Measurements from ENCODE around the gene AK2. TPM values are rescaled to one million over a fixed set of nuclear protein-coding genes. Genes with fewer than 3 reads are reported as not detected.
"Not testable (repeated sequence)": the region's sequence is repeated elsewhere in the genome, so short reads cannot be mapped to it uniquely, and the experiment has no call there.

AK2 gene
- total and polyA plus RNA-seq, 4 donors, result 34.2 to 181 (median 115) TPM

DNA sequence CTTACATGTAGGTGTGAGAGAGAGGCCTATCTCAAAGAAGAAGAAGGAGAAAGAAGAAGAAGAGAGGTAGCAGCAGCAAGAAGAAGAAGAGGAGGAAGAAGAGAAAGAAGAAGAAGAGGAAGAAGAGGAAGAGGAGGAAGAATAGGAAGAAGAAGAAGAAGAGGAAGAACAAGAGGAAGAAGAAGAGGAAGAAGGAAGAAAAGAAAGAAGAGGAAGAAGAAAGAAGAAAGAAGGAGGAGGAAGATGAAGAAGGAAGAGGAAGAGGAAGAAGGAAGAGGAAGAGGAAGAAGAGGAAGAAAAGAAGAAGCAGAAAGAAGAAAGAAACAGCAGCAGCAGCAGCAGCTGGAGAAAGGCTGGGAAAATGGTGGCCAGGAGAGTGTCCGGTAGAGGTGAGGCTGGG is 33.9 kb upstream of the AK2 start:
- TF ChIP-seq EGR1 (IDR thresholded peaks at IDR 0.05; ENCODE audit: low read depth in 2 of 2) (no peak), JUND (IDR thresholded peaks at IDR 0.05) (no peak), RAD21 (IDR thresholded peaks at IDR 0.05) (no peak), FOXA1 (IDR thresholded peaks at IDR 0.05) (no peak)
- H3K4me1 ChIP-seq (ENCODE audit: control insufficient read depth in 4 of 4, insufficient read depth in 4 of 4, low read length in 3 of 4), result no peaks in the 10 kb centered on the region
- H3K9ac ChIP-seq (ENCODE audit: low read depth in 1 of 2, low read length in 2 of 2), result no peak overlapping the region
- H3K36me3 ChIP-seq (ENCODE audit: control insufficient read depth in 4 of 4, insufficient read depth in 3 of 4, low read depth in 1 of 4, low read length in 3 of 4), result no peaks in the 10 kb centered on the region
- peaks cover 0 to 6% (median 0%) of the 10 kb centered on the region in 4 donors for H3K9me3 ChIP-seq (ENCODE audit: control insufficient read depth in 4 of 4, low read length in 3 of 4)
- no peak for DNase-seq (ENCODE audit: low spot score)
- 92% methylated on average over 1 of the region's 1 CpG for WGBS
- H3K27me3 ChIP-seq (ENCODE audit: control insufficient read depth in 4 of 4, insufficient read depth in 4 of 4, low read length in 3 of 4), result no peaks in the 10 kb centered on the region
- H3K4me3 ChIP-seq (ENCODE audit: low read depth in 1 of 3, low read length in 3 of 3), result no peak overlapping the region
- no peak overlapping the region for H3K27ac ChIP-seq (ENCODE audit: low read depth in 1 of 2, low read length in 2 of 2)

DNA sequence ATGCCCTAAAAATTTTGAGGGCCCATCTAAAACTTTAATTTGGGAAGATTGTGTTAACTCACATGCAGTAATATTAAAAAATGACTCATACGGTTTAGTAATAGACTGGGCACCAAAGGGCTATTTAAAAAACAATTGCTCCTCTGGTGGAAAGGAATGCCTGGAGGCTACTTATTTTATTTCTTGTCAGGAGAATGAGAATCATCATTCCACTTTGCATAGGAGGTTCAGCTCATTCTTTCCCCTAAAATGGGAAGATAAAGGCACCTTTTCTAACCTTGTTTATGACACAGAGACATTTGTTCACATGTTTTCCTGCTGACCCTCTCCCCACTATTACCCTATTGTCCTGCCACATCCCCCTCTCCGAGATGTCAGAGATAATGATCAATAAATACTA is 31.4 kb upstream of the AK2 start:
- WGBS, result 47% methylated on average over 2 of the region's 2 CpGs
- peaks cover 8 to 22% (median 9%) of the 10 kb centered on the region in 4 donors for H3K9me3 ChIP-seq (ENCODE audit: control insufficient read depth in 4 of 4, low read length in 3 of 4)
- not testable (repeated sequence) for H3K4me1 ChIP-seq (ENCODE audit: control insufficient read depth in 4 of 4, insufficient read depth in 4 of 4, low read length in 3 of 4); H3K36me3 ChIP-seq (ENCODE audit: control insufficient read depth in 4 of 4, insufficient read depth in 3 of 4, low read depth in 1 of 4, low read length in 3 of 4); DNase-seq (ENCODE audit: low spot score); H3K27me3 ChIP-seq (ENCODE audit: control insufficient read depth in 4 of 4, insufficient read depth in 4 of 4, low read length in 3 of 4); H3K4me3 ChIP-seq (ENCODE audit: low read depth in 1 of 3, low read length in 3 of 3); H3K9ac ChIP-seq (ENCODE audit: low read depth in 1 of 2, low read length in 2 of 2); H3K27ac ChIP-seq (ENCODE audit: low read depth in 1 of 2, low read length in 2 of 2)

DNA sequence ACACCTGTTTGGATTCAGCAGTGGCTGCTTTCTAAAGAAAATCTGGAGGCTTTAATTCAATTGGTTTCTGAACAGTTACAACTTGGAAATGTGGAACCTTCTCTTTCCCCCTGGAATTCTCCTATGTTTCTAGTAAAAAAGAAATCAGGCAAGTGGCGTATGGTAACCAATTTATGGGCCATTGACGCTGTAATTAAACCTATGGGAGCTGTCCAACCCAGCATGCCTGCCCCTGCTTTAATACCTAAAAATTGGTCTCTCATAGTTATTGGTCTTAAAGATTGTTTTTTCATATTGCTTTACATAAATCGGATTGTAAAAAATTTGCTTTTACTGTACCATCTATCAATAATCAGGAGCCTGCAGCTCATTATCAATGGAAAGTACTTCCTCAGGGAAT is 29.8 kb upstream of the AK2 start:
- not testable (repeated sequence) for H3K27ac ChIP-seq (ENCODE audit: low read depth in 1 of 2, low read length in 2 of 2); H3K4me1 ChIP-seq (ENCODE audit: control insufficient read depth in 4 of 4, insufficient read depth in 4 of 4, low read length in 3 of 4); H3K4me3 ChIP-seq (ENCODE audit: low read depth in 1 of 3, low read length in 3 of 3); H3K9ac ChIP-seq (ENCODE audit: low read depth in 1 of 2, low read length in 2 of 2); H3K36me3 ChIP-seq (ENCODE audit: control insufficient read depth in 4 of 4, insufficient read depth in 3 of 4, low read depth in 1 of 4, low read length in 3 of 4); DNase-seq (ENCODE audit: low spot score); H3K27me3 ChIP-seq (ENCODE audit: control insufficient read depth in 4 of 4, insufficient read depth in 4 of 4, low read length in 3 of 4)
- peaks cover 8 to 23% (median 9%) of the 10 kb centered on the region in 4 donors for H3K9me3 ChIP-seq (ENCODE audit: control insufficient read depth in 4 of 4, low read length in 3 of 4)
- WGBS, result 94% methylated on average over 3 of the region's 3 CpGs

DNA sequence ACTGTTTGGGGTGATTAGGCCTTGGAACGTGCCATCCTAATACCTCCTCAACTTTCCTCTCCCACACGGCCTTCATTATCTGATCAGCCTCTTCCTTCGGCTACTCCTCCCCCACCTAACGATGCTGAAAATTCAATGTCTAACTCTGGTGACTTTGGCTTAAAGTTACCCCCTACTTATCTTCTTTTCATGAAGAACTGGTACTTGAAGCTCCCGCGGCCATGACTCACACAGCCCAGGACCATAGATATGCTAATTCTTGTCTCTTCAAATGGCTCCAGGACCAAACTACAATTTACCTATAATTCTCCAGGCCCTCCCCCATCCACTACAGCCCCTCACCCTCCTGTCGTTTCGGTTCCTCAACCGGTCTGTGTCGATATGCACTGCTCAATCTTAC is 28.6 kb upstream of the AK2 start:
- TF ChIP-seq ZBTB33 (IDR thresholded peaks at IDR 0.05) (no peak), TAF1 (conservative IDR thresholded peaks at IDR 0.05) (no peak), ATF3 (IDR thresholded peaks at IDR 0.05) (no peak), MAX (IDR thresholded peaks at IDR 0.05) (no peak), EGR1 (IDR thresholded peaks at IDR 0.05; ENCODE audit: low read depth in 2 of 2) (no peak), HNF4A (conservative IDR thresholded peaks at IDR 0.05) (no peak), YY1 (IDR thresholded peaks at IDR 0.05) (no peak), FOXA2 (IDR thresholded peaks at IDR 0.05) (no peak)
- TF ChIP-seq, protein P1, sequence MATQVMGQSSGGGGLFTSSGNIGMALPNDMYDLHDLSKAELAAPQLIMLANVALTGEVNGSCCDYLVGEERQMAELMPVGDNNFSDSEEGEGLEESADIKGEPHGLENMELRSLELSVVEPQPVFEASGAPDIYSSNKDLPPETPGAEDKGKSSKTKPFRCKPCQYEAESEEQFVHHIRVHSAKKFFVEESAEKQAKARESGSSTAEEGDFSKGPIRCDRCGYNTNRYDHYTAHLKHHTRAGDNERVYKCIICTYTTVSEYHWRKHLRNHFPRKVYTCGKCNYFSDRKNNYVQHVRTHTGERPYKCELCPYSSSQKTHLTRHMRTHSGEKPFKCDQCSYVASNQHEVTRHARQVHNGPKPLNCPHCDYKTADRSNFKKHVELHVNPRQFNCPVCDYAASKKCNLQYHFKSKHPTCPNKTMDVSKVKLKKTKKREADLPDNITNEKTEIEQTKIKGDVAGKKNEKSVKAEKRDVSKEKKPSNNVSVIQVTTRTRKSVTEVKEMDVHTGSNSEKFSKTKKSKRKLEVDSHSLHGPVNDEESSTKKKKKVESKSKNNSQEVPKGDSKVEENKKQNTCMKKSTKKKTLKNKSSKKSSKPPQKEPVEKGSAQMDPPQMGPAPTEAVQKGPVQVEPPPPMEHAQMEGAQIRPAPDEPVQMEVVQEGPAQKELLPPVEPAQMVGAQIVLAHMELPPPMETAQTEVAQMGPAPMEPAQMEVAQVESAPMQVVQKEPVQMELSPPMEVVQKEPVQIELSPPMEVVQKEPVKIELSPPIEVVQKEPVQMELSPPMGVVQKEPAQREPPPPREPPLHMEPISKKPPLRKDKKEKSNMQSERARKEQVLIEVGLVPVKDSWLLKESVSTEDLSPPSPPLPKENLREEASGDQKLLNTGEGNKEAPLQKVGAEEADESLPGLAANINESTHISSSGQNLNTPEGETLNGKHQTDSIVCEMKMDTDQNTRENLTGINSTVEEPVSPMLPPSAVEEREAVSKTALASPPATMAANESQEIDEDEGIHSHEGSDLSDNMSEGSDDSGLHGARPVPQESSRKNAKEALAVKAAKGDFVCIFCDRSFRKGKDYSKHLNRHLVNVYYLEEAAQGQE (IDR thresholded peaks at IDR 0.05), result no peak
- H3K27me3 ChIP-seq (ENCODE audit: control insufficient read depth in 4 of 4, insufficient read depth in 4 of 4, low read length in 3 of 4), result no peaks in the 10 kb centered on the region
- H3K4me1 ChIP-seq (ENCODE audit: control insufficient read depth in 4 of 4, insufficient read depth in 4 of 4, low read length in 3 of 4), result no peaks in the 10 kb centered on the region
- H3K9ac ChIP-seq (ENCODE audit: low read depth in 1 of 2, low read length in 2 of 2), result no peak overlapping the region
- no peaks in the 10 kb centered on the region for H3K36me3 ChIP-seq (ENCODE audit: control insufficient read depth in 4 of 4, insufficient read depth in 3 of 4, low read depth in 1 of 4, low read length in 3 of 4)
- peaks cover 8 to 23% (median 9%) of the 10 kb centered on the region in 4 donors for H3K9me3 ChIP-seq (ENCODE audit: control insufficient read depth in 4 of 4, low read length in 3 of 4)
- no peak overlapping the region for H3K27ac ChIP-seq (ENCODE audit: low read depth in 1 of 2, low read length in 2 of 2)
- WGBS, result 89% methylated on average over 10 of the region's 10 CpGs
- no peak for DNase-seq (ENCODE audit: low spot score)
- no peak overlapping the region for H3K4me3 ChIP-seq (ENCODE audit: low read depth in 1 of 3, low read length in 3 of 3)

DNA sequence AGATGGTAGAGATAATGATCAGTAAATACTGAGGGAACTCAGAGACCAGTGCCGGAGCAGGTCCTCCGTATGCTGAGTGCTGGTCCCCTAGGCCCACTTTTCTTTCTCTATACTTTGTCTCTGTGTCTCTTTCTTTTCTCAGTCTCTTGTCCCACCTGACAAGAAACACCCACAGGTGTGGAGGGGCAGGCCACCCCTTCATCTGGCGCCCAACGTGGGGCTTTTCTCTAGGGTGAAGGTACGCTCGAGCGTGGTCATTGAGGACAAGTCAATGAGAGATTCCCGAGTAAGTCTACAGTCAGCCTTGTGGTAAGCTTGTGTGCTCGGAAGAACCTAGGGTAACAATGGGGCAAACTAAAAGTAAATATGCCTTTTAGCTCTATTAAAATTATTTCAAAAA is 27.6 kb upstream of the AK2 start:
- not testable (repeated sequence) for H3K4me1 ChIP-seq (ENCODE audit: control insufficient read depth in 4 of 4, insufficient read depth in 4 of 4, low read length in 3 of 4); H3K4me3 ChIP-seq (ENCODE audit: low read depth in 1 of 3, low read length in 3 of 3); DNase-seq (ENCODE audit: low spot score); H3K27ac ChIP-seq (ENCODE audit: low read depth in 1 of 2, low read length in 2 of 2); H3K27me3 ChIP-seq (ENCODE audit: control insufficient read depth in 4 of 4, insufficient read depth in 4 of 4, low read length in 3 of 4); H3K9ac ChIP-seq (ENCODE audit: low read depth in 1 of 2, low read length in 2 of 2); H3K36me3 ChIP-seq (ENCODE audit: control insufficient read depth in 4 of 4, insufficient read depth in 3 of 4, low read depth in 1 of 4, low read length in 3 of 4)
- H3K9me3 ChIP-seq (ENCODE audit: control insufficient read depth in 4 of 4, low read length in 3 of 4), result peaks cover 8 to 23% (median 9%) of the 10 kb centered on the region in 4 donors
- WGBS, result 89% methylated on average over 9 of the region's 9 CpGs
